GM18520 (cell line): ENCODE measurements around the gene C1orf146.
"Not testable (repeated sequence)": the region's sequence is repeated elsewhere in the genome, so short reads cannot be mapped to it uniquely, and the experiment has no call there.

ENCODE experiments used
- ATAC-seq: cut with Tn5 transposase; IDR thresholded peaks from one replicate; pipeline ENCODE4 v1.9.1; 2021; ENCODE audit not compliant: unreplicated experiment

C1orf146 gene

GRCh38 chr1:92217721-92218120, at the start of gene C1orf146:
C1orf146 (plus strand) TSS chr1:92217915; CDS start chr1:92231421, 13,506 bp downstream.
- ATAC-seq = no peak

GRCh38 chr1:92168657-92169056, 49.1 kb upstream of the C1orf146 start:
- ATAC-seq = no peak

GRCh38 chr1:92169214-92170005, 48.3 kb upstream of the C1orf146 start:
- ATAC-seq = no peak

- ATAC-seq = no peak
Observed at GRCh38 chr1:92184632-92185031, 33.1 kb upstream of the C1orf146 start.

- ATAC-seq = no peak
Observed at GRCh38 chr1:92186081-92186480, 31.6 kb upstream of the C1orf146 start.

- no peak for ATAC-seq
Observed at GRCh38 chr1:92188436-92189255, 29.1 kb upstream of the C1orf146 start.

GRCh38 chr1:92191726-92192125, 26.0 kb upstream of the C1orf146 start:
- no peak for ATAC-seq

- ATAC-seq = no peak
Observed at GRCh38 chr1:92192246-92192645, 25.5 kb upstream of the C1orf146 start.

GRCh38 chr1:92194511-92194910, 23.2 kb upstream of the C1orf146 start:
- no peak for ATAC-seq

GRCh38 chr1:92201973-92202372, 15.7 kb upstream of the C1orf146 start:
- ATAC-seq = no peak

GRCh38 chr1:92203105-92203504, 14.6 kb upstream of the C1orf146 start:
- ATAC-seq = no peak

- no peak for ATAC-seq
Observed at GRCh38 chr1:92210701-92211100, 7.0 kb upstream of the C1orf146 start.

- ATAC-seq = no peak
Observed at GRCh38 chr1:92211166-92211565, 6.5 kb upstream of the C1orf146 start.

GRCh38 chr1:92218559-92218958, 844 bp downstream of the C1orf146 start:
- ATAC-seq = no peak

- ATAC-seq = no peak
Observed at GRCh38 chr1:92219028-92219427, 1.3 kb downstream of the C1orf146 start.

- no peak for ATAC-seq
Observed at GRCh38 chr1:92228401-92228800, 10.7 kb downstream of the C1orf146 start.

- ATAC-seq = no peak
Observed at GRCh38 chr1:92230736-92231135, 13.0 kb downstream of the C1orf146 start.

- ATAC-seq = no peak
Observed at GRCh38 chr1:92240034-92240433, 22.3 kb downstream of the C1orf146 start.

GRCh38 chr1:92244376-92244775, 26.7 kb downstream of the C1orf146 start:
- no peak for ATAC-seq

GRCh38 chr1:92254714-92255113, 37.0 kb downstream of the C1orf146 start:
- not testable (repeated sequence) for ATAC-seq

- ATAC-seq = no peak
Observed at GRCh38 chr1:92259350-92259749, 41.6 kb downstream of the C1orf146 start.

- no peak for ATAC-seq
Observed at GRCh38 chr1:92262516-92262915, 44.8 kb downstream of the C1orf146 start.
